Gastroesophageal sphincter (tissue), 3 donors: ENCODE results near the gene KRTAP5-8.
"Not testable (repeated sequence)": the region's sequence is repeated elsewhere in the genome, so short reads cannot be mapped to it uniquely, and the experiment has no call there.

Source experiments
- CTCF ChIP-seq, 4 experiments: fragments of 200-600 bp in 2 of 4; fragments of 450-650 bp in 2 of 4; sonication (generic) in 1 of 4; IDR thresholded peaks; one replicate each; pipeline ENCODE4 v1.5.1; 2017 to 2019; ENCODE audit warnings: antibody characterized with exemption in 4 of 4, mild to moderate bottlenecking in 2 of 4, moderate library complexity in 2 of 4
- POLR2A ChIP-seq, 2 donors: fragments of 450-650 bp; IDR thresholded peaks; one replicate each; pipeline ENCODE4 v1.6.1; 2017; ENCODE audit warnings: antibody characterized with exemption in 2 of 2, mild to moderate bottlenecking in 2 of 2, moderate library complexity in 1 of 2
- POLR2AphosphoS5 ChIP-seq: sonication (generic); formaldehyde crosslinking; IDR thresholded peaks from one replicate; pipeline ENCODE4 v1.6.1; 2017; ENCODE audit warnings: antibody characterized with exemption

- TF ChIP-seq CTCF (IDR thresholded peaks at IDR 0.05); POLR2A (IDR thresholded peaks at IDR 0.05); POLR2AphosphoS5: not testable (repeated sequence)
Observed at GRCh38 chr11:71585673-71586072, 47.8 kb downstream of the KRTAP5-8 start.
